Measurements from ENCODE around the gene IQCK.

DNA sequence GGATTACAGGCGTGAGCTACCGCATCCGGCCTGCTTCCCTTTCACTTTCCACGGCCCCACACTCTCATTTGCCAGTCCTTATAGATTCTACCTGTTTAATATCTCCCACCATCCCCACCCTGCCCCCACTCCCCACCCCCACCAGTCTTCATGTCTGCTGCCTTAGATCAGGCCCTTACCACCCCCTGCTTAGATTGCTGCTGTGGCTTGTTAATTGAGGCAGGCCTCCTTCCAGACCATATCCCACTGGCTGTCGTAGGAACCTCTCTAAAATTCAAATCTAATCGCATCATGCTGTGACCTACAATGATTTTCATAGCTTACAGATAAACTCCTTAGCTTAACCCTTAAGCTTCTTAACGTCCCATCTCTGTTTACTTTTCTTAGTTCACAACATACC, 4.9 kb downstream of the IQCK start:
- TF ChIP-seq POLR2A (IDR thresholded peaks at IDR 0.05), result no peak
- TF ChIP-seq, protein P1, sequence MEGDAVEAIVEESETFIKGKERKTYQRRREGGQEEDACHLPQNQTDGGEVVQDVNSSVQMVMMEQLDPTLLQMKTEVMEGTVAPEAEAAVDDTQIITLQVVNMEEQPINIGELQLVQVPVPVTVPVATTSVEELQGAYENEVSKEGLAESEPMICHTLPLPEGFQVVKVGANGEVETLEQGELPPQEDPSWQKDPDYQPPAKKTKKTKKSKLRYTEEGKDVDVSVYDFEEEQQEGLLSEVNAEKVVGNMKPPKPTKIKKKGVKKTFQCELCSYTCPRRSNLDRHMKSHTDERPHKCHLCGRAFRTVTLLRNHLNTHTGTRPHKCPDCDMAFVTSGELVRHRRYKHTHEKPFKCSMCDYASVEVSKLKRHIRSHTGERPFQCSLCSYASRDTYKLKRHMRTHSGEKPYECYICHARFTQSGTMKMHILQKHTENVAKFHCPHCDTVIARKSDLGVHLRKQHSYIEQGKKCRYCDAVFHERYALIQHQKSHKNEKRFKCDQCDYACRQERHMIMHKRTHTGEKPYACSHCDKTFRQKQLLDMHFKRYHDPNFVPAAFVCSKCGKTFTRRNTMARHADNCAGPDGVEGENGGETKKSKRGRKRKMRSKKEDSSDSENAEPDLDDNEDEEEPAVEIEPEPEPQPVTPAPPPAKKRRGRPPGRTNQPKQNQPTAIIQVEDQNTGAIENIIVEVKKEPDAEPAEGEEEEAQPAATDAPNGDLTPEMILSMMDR (IDR thresholded peaks at IDR 0.05), result no peak
